K562 treated with DMSO at 1 percent for 12 hours (cell line): ENCODE measurements around the gene SLC4A8. TPM values are rescaled to one million over a fixed set of nuclear protein-coding genes. Genes with fewer than 3 reads are reported as not detected.

ENCODE experiments used
- total RNA-seq: library from RNA; unstranded; fragments of 300-600 nt; gene quantifications from 2 replicates; pipeline ENCODE4 v1.2.3, GENCODE V29; 2022; ENCODE audit not compliant: insufficient read depth

Gene SLC4A8
- not detected in 2 replicates for total RNA-seq

GRCh38 chr12:51424662-51425539, at the start of gene SLC4A8:
Gene SLC4A8 (plus strand): TSS chr12:51424831. CDS start chr12:51424988, 157 bp downstream.

GRCh38 chr12:51391283-51392123, 33.1 kb upstream of the SLC4A8 start, which contains the start of gene GALNT6:
Gene GALNT6 (minus strand): TSS chr12:51391406. CDS start chr12:51379781, 11,625 bp downstream.

Other genes starting within 250 kb of the SLC4A8 start
- gene POU6F1, start 206.8 kb upstream of the SLC4A8 start, total RNA-seq: 1.9 and 2.8 TPM in 2 replicates
- 136 and 326 TPM in 2 replicates for gene DAZAP2, start 186.0 kb upstream of the SLC4A8 start, total RNA-seq
- 25.1 and 29.9 TPM in 2 replicates for gene SMAGP, start 154.4 kb upstream of the SLC4A8 start, total RNA-seq
- 0.42 TPM in 1 of 2 replicates, not detected in the other for gene BIN2, start 100.7 kb upstream of the SLC4A8 start, total RNA-seq
- not detected in 2 replicates for gene CELA1, start 78.2 kb upstream of the SLC4A8 start, total RNA-seq
- 1.7 and 7.1 TPM in 2 replicates for gene GALNT6, start 33.4 kb upstream of the SLC4A8 start, total RNA-seq
- gene SCN8A, start 166.4 kb downstream of the SLC4A8 start, total RNA-seq: 0.75 TPM in 1 of 2 replicates, not detected in the other